Activated CD4-positive, CD25-positive, alpha-beta regulatory T cell treated with anti-CD3 and anti-CD28 coated beads, Interleukin-2, amount 50 U/mL, for 16 hours (primary cell): ENCODE measurements around the gene MDN1.

Source experiments
- DNase-seq: peaks from one replicate; pipeline ENCODE4 v3.0.0-alpha.2; 2020; ENCODE audit warnings: low read depth, low spot score

MDN1 gene

DNA sequence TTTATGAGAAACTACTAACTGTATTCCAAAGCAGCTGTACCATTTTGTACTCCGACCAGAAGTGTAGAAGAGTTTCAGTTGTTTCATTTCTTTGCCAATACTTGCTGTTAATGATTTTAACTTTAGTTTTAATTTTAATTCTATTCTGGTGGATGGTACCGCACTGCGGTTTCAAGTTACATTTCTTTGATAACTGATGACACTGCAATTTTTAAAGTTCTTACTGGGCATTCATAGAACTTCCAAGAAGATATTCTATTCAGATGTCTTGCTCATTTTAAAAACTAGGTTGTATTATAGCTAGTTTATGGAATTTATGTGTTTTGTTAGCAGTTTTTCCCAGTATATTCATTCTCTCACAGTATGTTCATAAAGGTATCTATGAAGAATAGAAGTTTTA lies 117.2 kb downstream of the MDN1 start:
- DNase-seq: no peak

DNA sequence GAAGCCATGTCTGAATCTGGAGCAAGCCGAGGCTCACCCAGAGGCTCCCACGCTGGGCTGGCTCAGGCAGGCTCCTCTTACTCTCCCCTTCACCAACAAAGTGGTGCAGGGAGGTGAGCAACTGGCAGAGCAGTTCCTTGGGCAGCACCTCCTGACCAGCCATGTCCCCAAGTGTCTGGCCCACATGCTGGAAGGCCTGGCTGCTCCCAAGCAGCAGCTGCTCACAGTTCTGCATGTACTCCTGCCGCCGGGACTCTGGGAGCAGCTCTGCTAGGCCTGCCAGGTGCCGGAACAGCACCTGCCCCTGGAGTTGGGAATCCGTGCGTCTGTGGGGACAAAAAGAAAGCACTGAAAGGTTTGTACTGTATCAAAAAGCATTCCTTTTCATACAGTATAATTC lies 123.9 kb downstream of the MDN1 start:
- no peak for DNase-seq

DNA sequence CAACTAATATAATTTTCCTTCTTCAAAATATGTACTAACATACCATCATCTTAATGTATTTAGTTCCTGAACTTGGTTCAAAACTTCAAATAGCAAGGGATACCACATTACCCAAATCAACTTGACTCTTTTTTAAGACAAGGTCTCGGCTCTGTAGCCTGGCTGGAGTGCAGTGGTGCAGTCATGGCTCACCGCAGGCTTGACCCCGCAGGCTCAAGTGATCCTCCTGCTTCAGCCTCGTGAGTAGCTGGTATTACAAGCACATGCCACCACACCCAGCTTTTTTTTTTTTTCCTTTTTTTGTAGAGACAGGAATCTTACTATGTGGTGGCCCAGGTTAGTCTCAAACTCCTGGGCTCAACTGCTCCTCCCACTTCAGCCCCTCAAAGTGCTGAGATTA lies 125.2 kb downstream of the MDN1 start:
- no peak for DNase-seq

DNA sequence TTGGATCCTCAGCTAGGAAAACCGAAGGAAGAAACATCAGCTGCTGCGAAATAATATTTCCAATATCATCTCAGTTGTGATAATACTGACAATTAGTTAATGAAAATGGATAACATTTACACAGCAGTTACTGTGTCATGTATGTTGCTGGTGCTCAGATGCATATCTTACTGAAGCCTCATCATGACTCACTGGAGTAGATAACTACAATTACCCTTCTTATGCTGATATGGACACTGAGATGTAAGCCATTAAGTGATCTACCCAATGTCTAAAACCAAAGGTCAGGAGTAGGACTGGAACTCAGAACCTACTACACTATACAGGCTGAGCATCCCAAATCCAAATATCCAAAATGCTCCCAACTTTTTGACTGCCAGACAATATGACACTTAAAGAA lies 126.4 kb downstream of the MDN1 start:
- DNase-seq: no peak

DNA sequence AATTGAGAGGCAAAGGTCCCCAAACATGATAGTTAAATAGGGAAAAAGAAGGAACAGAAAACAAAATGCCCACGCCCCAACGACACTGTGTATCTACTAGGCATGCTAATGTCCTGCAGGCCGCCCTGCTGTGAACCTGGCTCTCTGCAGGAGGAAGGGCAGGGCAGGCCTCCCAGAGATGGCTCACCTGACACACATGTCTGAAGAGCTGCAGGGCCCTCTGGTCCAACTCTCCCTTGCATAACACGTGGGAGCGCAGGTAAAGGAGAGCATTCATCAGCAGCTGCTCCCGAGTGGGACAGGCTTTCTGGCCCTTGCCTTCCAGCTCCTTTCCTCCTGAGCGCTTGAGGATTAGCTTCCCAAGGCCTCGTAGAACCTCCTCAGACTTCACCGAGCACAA lies 127.3 kb downstream of the MDN1 start:
- DNase-seq: no peak

DNA sequence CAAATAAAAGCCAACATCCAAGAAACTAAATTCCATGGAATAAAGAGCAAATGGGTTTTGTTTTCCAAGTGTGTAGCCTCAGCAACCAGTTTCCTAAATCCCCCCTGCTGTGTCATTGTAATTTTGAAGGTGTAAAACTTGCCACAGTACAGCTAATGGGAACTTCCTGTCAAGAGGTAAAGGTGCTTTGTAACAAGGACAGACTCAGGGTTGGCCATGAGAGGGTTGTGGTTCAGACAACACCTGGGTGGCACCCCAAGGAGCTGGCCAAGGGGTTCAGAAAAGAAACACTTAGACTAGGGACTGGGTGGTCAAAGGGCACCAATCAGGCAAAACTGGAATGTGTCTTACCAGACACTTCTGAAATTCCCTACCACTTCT lies 128.7 kb downstream of the MDN1 start:
- no peak for DNase-seq

DNA sequence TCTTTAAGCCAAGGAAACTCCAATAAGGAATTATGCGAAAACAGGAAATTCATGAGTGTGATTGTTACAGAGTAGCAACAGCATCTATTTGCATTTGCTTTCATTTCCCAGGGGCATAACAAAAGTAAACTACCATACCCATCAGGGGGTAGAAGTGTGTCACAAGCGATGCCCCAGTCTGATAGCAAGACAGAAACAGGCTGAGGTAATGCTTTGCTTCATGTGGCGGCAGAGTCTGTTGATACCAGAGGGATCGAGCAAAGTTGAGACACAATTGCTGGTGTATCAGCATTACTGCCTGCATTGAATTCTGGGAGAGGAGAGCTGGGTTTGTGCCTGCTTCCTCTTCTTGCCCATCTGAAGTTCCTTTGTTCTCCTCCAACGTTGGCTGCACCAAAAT lies 129.9 kb downstream of the MDN1 start:
- no peak for DNase-seq

DNA sequence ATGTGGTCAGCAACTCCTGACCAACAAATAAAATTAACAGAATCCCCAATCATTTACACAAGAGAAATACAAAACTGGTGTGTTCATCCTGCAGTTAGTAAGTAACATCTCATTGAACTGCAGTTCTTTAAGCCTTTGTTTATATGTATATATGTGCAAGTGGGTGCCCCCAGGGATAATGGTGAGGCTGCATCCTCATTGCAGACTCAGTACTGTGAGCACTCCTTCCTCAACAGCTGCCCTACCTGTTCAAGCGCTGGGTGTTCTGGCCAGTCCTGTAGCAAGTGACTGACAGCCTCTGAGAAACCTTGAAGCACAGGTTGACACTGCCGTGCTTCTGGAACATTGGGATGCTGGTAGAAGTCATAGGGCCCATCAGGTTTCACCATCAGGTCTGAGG lies 131.3 kb downstream of the MDN1 start:
- DNase-seq: no peak

DNA sequence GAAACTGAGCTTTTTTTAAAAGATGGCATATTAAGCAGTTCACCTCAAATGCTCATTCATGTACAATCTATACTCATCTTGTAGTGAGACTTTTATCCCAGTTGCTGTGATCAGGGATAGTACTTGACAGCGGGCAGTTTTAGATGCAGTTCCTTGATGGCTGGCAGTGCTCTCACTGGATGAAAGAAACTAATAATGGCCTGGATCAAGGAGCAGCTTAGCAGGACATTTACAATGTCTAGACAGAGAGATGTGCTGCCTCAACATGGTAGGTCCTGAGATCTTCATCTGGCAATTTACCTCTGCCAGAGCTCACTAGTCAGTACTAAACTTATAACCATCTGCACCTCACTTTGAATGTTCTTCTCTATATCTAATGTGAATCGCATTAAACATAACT lies 134.3 kb downstream of the MDN1 start:
- DNase-seq: no peak

DNA sequence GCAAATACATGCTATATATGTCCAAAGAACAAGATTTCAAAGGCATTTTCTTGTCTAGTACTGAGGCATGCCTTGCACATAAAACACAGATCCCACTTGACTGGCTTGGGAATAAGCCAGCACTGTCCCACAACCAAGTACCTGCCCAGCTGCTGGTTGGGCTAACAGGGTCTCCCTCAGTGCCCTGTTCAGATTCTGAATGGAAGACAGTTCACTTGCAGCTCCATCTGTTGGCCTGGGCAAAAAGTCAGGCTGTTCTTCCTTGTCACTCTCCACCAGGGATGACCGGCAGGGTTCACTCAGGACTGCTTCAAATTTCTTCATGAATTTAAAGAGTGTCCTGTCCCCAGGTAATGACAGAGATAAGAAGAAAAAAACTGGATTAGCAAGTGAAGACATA lies 136.6 kb downstream of the MDN1 start:
- DNase-seq: no peak

DNA sequence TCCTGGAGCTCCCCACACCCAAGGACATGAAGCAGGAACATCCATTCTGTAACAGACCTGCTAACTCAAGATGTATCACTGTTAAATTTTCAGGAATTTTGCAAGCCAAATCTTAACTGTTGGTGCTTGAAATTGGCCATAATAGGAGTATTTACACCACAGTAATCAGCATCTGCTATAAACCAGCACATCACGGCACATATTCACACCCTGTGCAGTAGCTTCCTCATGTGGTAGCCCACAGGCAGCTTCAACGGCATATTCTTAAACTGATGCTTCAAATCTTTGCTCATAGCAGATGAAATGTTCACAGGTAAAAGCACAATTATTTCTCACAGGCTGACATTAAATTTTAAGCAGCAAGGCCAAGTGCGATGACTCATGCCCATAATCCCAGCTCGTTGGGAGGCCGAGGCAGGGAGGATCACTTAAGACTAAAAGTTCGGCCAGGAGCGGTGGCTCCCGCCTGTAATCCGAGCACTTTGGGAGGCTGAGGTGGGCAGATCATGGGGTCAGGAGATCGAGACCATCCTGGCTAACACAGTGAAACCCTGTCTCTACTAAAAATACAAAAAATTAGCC lies 137.5 kb downstream of the MDN1 start:
- no peak for DNase-seq

DNA sequence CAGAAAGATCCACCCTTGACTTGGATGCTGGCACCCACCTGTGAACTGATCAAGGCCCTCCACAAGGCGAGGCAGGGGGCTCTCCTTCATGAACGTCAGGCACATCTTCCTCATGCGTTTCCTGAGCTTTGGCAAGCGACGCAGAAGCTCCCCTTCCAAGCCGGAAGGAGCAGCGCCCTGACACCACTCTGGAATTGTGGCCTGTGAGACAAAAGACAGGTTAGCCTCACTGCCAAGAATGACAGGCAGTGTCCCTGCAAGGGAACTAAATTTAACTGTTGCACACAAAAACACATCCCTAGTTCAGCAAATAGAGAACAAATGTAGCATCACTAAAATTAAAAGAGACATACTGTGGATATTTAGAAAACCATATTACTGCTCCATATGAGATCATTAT lies 139.0 kb downstream of the MDN1 start:
- no peak for DNase-seq

DNA sequence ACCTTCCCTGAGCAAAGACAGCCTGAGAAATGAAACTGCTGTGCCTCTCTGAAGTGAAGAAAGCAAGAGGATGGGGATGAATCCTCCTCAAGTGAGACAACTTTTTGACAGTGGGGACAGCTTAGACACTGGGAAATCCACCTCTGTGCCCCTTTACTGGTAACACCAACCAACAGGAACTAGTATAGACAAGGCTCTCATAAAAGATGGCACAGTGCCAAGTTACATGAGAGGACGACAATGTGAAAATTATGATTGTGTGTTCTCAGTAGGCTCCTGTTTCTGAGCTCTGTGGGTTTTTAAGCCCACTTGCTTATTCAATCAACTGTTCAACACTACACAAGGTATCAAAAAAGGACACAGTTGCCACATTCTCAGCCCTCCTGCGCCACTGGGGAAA lies 139.4 kb downstream of the MDN1 start:
- DNase-seq: no peak

DNA sequence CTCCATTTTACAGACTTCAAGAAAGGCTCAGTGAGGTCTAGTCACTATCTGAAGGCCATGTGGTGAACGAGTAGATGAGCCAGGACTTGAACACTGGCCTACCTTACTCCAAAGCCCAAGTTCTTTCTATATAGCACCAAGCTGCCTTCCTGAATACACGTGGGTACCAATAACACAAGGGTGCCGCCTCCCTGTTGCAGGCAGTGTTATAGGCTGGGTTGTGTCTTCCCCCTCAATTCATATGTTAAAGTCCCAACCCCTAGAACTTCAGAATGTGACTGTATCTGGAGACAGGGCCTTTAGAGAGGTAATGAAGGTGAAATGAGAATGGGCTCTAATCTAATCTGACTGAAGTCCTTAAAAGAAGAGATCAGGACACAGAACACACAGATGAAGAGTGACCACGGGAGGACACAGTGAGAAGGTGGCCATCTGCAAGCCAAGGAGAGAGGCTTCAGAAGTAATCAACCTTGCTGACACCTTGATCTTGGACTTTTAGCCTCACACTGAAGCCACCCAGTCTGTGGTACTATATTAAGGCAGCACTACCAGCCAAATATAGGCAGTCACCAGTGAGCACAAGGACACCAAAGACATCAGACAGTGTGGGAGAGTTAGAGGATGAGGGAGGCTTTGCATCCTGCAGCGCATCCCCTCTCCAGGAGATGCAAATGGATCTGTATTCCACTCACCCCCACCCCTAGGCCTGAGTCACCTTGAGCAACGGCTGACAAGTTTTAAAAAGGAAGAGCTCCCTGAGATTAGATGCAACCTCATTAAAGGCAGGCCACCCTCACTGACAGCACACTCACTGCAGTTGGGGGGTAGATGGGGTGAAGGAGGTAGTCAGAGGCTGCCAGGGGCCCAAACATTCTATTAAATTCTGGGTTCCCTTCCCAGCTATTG lies 140.1 kb downstream of the MDN1 start:
- no peak for DNase-seq

DNA sequence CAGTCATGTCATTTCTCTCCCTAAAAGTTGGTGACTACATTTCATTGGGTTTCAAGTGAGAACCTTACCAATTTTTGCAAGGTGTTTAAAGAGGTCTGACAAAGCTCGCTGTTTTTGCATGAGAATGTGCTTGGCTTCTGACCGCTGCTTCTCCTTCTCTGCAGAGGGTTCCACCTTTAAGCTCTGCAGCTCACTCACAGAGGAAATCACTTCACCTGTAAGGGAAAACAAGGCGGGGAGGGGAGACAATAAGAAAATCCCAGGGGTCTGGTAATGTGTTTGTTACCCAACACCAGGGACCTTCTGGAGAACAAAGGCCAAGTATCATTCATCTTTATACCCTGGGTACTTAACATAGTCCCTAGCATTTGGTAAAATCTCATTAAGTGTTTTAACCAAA lies 141.1 kb downstream of the MDN1 start:
- DNase-seq: no peak

DNA sequence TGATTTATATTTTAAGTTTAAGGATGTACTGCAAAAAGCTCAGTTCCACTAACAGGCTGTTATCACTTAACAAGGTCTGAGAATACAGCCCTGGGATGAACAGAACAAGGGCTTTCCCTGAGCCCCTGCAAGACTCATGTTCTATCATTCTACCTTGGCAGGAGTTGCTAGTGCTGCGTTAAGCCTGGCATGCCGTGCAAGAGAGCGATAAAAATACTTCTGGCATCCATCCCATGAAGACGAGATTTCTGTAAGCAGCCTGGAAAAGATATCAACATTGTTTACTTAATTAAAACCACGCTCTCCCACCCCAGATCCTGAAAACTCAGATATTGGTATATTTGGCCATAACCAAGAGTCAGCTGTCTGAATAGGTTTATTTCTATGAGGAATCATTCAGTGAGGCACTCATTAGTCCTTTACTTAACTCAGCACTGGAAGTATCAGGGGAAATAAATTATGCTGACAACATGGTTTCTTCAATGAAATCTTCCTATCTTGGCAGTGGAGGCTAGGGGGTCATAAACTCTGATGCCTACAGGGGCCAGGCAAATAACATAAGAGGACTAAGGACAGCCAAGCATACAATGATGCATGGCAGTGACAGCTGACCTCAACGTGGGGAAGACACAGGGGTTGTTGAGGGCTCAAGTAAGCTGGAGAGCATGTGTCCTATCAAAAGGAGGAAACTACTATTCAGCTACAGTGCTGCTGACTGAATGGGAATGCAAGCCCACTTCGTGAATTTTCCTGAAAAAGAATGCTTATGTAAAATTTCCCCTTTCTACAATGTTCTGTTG lies 143.4 kb downstream of the MDN1 start:
- DNase-seq: no peak

DNA sequence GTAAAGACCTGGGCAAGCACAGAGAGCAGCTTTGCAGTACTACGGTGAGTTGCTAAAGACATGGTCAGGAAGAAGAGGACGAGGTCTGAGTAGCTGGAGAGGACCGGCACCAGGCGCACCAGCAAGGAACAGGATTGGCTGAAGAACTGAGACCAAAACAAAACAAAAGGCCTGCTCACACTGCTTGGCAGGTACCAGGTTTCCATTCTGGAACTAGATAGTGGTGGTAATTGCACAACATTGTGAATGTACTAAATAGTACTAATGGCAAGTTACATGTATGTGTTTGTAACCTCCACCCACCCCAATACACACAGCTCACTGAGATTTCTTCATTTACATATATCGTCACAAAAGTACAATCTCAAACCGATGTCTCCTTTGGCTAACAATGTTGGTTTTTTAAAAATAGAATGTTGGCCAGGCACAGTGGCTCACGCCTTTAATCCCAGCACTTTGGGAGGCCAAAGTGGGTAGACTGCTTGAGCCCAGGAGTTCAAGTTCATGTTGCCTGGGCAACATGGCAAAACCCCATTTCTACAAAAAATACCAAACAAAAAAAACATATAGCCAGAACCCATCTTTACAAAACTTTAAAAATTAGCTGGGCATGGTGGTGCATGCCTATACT lies 148.5 kb downstream of the MDN1 start:
- no peak for DNase-seq

DNA sequence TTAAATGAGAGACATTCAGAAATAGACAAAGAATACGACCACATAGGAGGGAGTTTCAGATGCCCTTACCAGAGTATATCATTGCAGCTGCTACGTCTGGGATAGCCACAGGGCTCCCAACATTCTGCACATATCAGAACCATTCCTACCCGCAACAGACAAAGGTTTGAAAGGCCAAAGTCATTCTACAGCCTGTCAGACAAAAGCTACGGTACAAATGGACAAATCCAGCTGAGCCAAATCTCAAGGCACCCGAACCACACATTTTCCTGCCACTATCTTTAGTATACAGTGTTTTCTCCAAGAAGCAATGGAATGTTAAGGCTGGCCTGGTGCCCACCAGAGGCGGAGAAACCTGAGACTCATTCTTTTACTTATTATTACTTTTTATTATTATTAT lies 150.6 kb downstream of the MDN1 start:
- no peak for DNase-seq

DNA sequence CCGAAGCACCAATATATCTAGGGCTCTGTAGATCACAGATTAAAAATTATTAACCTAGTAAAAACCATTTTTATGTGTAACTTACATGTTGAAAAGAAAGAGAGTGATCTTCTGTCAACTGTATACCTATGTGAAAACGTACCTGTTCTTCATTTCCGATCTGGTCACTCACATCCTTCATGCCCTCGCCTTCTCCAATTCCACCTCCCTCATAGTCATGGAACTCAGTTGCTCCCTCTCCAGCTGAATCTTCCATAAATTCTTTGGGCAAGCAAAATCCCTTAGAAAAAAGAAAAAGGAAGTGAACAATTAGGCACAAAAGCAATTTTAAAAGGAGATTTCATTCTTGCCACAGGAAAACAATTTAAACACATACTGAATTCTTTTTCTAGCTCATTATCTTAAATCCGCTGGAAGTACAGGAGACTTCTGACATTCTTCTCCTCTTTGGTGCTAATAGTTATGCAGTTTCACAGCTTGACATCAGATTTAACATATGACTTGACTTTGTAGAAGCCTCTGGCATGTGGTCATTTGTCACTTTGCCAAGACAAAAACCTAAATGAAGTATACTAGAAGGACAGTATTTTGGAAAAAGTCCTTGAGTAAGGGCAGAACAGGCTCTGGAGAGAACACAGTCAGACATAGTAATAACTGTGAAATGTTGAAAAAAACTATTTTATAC lies 151.6 kb downstream of the MDN1 start:
- no peak for DNase-seq

DNA sequence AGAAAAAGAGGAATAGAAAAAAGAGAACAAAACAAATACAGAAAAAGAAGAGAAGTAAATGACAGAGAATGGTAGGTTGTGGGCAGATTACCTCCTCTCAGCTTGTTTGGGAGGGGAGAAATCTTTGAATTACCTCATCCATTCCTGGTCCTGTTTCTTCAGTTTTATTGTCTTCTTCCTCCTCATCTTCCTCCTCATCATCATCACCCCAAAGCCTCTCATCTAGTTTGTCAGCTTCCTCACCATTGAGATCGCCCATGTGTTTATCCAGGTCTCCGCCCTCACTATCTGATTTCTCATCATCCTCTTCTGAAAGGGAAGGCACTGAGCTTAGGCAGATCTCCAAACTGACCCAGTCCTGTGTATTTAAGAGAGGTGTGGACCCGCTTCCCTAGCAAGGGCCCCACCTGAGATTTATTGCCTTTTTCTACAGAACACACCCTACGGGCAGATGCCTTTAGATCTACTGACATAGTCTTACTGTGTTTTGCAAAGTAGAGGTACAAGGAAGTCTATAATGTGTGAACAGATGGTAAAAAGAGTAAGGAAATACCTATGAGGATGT lies 156.9 kb downstream of the MDN1 start:
- DNase-seq: no peak

DNA sequence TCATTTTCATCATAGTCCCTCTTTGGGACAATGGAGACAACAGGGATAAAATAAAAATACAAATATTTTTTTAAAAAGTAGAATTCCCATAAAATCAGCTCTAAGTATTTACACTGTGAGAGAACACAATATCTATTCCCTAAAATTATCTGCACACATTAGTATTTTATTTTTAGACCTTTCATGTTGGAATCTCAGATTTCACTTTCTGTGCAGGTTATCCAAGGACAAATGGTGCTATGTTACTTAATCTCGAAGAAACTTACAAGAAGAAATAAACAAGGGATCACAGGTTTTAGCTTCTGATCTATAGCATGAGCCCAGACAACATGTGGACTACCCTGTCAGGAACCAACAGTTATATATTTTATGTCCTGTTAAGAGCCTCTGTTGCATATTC lies 158.0 kb downstream of the MDN1 start:
- no peak for DNase-seq
